Mucosa of stomach (tissue), 1 donor: Measurements from ENCODE around the gene ADGRF3.
"Not testable (repeated sequence)": the region's sequence is repeated elsewhere in the genome, so short reads cannot be mapped to it uniquely, and the experiment has no call there.

ENCODE experiments used
- H3K27me3 ChIP-seq: one replicate; pipeline ENCODE4 v1.7.0; 2013; ENCODE audit warnings: mild to moderate bottlenecking, low read length; ENCODE audit not compliant: control insufficient read depth, insufficient read depth
- H3K36me3 ChIP-seq: one replicate; pipeline ENCODE4 v1.7.0; 2013; ENCODE audit warnings: low read length; ENCODE audit not compliant: control insufficient read depth, insufficient read depth
- H3K4me1 ChIP-seq: one replicate; pipeline ENCODE4 v1.7.0; 2013; ENCODE audit warnings: mild to moderate bottlenecking, low read length; ENCODE audit not compliant: control insufficient read depth, insufficient read depth
- H3K4me3 ChIP-seq: one replicate; pipeline ENCODE4 v1.7.0; 2013; ENCODE audit warnings: low read length
- H3K9ac ChIP-seq: one replicate; pipeline ENCODE4 v1.7.0; 2013; ENCODE audit warnings: mild to moderate bottlenecking, low read length, moderate library complexity
- H3K9me3 ChIP-seq: one replicate; pipeline ENCODE4 v1.7.0; 2013; ENCODE audit warnings: mild to moderate bottlenecking, low read length, moderate library complexity; ENCODE audit not compliant: control insufficient read depth
- donor health status: Pancreatic carcinoma.

ADGRF3 gene

DNA sequence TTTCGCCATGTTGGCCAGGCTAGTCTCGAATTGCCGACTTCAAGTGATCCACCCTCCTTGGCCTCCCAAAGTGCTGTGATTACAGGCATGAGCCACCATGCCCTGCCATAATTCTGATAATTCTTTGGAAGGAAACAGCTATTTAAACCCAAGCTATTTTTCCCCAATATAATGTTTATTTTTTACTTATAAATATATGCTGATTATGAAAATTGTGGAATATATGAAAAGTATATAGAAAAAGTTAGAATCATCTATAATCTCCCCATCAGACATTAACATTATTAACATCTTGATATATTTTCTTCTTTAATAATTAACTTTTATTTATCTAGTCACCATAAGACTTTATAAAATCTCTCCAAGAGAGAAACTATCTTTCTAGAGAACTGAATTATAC lies 60.7 kb downstream of the ADGRF3 start:
- Histone ChIP-seq H3K36me3 (no peaks in the 10 kb centered on the region), H3K9ac (no peak overlapping the region), H3K4me3 (no peak overlapping the region), H3K4me1 (peaks cover 5% of the 10 kb centered on the region), H3K9me3 (no peaks in the 10 kb centered on the region), H3K27me3 (no peaks in the 10 kb centered on the region)

DNA sequence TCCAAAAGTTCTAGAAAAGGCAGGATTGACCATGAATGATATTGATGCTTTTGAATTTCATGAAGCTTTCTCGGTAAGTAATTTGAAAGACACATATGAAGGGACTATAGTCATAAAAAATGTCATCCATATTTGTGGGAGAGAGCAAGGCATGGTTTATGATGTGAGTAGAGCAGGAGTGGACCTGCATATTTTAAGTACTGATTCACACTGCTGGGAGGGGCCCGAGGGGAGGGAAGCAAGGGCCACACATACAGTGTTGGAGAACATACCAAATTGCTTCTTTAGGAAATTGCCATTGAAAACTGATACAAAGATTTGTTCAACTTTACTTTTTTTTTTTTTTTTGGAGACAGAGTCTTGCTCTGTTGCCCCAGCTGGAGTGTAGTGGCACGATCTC lies 62.5 kb downstream of the ADGRF3 start:
- Histone ChIP-seq H3K9me3 (no peaks in the 10 kb centered on the region), H3K4me1 (peaks cover 6% of the 10 kb centered on the region), H3K36me3 (no peaks in the 10 kb centered on the region)

DNA sequence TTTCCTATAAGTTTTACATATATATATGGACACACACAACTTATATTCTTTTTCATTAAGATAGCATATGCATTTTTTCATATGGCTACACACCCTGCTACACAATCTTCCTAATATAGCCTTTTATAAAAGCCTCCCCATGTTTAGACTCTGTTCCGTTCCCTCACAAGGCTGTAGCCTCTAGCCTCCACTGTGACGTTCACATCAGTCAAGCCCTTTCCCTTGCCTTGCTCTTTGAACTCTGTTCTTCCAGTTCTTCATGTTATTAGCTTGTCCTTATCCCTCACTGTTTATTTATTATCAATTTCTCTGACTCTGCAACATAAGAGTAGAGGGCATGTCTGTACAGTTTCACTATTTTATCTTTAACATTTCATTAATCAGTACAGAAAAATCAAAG lies 63.0 kb downstream of the ADGRF3 start:
- Histone ChIP-seq H3K27me3 (no peaks in the 10 kb centered on the region), H3K36me3 (peaks cover 4% of the 10 kb centered on the region), H3K4me3 (no peak overlapping the region), H3K4me1 (peaks cover 6% of the 10 kb centered on the region), H3K9ac (no peak overlapping the region), H3K9me3 (no peaks in the 10 kb centered on the region)

More for the DNA sequence above, 62.5 kb downstream of the ADGRF3 start:
- H3K9ac ChIP-seq = no peak overlapping the region
- H3K4me3 ChIP-seq = no peak overlapping the region
- H3K27me3 ChIP-seq = no peaks in the 10 kb centered on the region

DNA sequence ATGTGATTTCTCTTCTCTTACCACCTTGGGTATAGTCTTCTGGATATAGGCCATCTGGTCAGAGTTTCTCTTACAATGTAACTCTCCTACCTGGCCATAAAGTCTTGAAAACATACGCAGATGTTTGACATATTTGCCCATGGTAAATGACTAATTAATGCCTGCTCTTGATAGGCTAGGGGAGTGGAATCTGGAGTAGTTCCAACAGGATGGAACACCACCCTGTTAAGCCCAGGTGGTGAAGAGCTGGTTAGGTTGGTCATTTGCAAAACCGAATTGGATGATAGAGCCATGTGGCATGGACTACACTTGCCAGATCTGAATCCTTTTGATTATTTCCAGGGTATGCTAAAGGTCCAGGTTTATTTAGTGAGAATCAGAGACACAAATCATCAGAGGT lies 65.4 kb downstream of the ADGRF3 start:
- H3K9ac ChIP-seq = no peak overlapping the region
- peaks cover 6% of the 10 kb centered on the region for H3K4me1 ChIP-seq
- H3K27me3 ChIP-seq = no peaks in the 10 kb centered on the region
- H3K9me3 ChIP-seq = no peaks in the 10 kb centered on the region
- no peak overlapping the region for H3K4me3 ChIP-seq
- H3K36me3 ChIP-seq = peaks cover 7% of the 10 kb centered on the region

DNA sequence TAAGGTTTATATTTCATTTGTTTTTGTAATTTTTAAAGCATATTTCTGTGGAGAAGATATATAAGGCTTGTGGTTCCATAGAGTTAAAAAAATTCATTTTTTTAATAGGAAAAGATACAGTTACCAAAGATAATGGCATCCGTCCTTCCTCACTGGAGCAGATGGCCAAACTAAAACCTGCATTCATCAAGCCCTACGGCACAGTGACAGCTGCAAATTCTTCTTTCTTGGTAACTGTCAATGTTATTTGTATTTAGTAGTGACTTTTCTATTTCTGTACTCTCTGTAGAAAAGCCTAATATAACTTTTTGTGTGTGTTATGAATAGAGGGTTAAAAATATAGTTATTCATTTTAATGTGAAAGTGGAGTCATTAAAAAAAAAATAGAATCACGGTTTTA lies 66.7 kb downstream of the ADGRF3 start:
- H3K4me3 ChIP-seq = no peak overlapping the region

DNA sequence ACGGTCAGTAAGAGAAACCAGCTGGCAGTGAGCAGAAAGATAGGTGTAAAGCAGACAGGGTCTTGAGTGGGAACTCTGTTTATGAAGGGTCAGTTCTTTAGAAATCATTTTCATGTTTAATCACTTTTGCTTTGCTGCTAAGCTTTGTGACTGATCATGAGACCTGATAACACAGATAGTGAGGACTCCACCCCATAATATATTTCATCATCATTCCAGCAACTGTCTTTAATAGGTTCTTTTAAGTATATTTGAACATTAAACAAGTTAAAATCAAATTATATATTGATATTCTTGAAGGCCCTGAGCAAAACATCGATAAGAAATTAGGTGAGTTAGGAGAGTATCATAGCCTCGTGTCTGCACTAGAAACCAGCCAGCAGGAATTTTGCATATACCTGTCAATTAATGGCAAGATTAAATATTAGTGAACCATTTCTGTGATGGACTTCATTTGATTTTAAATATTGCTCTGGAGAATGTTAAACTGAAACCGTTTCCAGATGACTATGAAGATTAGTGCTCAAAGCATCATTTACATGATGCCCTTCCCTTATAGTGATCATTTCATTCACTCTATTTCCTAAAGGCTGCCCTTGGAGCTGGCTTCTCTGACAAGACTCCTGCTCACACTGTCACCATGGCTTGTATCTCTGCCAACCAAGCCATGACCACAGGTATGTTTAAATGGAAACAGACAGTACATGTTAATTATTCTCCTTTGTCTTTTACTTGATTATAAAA lies 69.9 kb downstream of the ADGRF3 start:
- H3K36me3 ChIP-seq = peaks cover 7% of the 10 kb centered on the region
- H3K4me3 ChIP-seq = no peak overlapping the region
- no peak overlapping the region for H3K9ac ChIP-seq
- peaks cover 18% of the 10 kb centered on the region for H3K4me1 ChIP-seq
- no peaks in the 10 kb centered on the region for H3K9me3 ChIP-seq
- H3K27me3 ChIP-seq = no peaks in the 10 kb centered on the region

More for the DNA sequence above, 66.7 kb downstream of the ADGRF3 start:
- Histone ChIP-seq H3K4me1 (peaks cover 6% of the 10 kb centered on the region), H3K27me3 (no peaks in the 10 kb centered on the region), H3K36me3 (peaks cover 7% of the 10 kb centered on the region), H3K9me3 (no peaks in the 10 kb centered on the region), H3K9ac (no peak overlapping the region)

DNA sequence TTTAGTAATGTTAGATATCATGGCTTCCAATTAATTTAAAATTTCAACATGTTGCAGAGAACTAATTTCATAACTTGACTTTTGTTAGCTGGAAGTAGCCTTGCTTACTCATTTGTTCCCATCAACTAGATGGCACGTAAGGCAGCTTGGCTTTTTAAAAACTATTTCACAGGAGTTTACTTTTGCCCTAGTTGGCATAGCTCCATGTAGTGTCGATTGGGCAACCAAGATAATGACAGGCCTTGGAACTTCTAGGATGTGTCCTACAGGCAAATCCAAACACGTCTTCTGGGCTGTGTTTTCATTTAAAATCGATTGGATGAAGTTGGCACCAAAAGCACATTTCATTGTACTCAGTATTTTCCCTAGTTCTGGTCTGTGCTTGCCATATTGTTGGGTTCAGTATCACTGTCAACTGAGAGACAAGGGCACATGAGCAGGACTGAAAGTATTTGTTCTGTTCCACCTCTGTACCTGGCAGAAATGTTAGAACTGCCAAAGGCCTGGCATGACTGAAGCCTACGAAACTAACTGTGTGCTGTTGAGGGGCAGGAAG lies 72.5 kb downstream of the ADGRF3 start:
- no peak overlapping the region for H3K9ac ChIP-seq
- peaks cover 13% of the 10 kb centered on the region for H3K4me1 ChIP-seq

DNA sequence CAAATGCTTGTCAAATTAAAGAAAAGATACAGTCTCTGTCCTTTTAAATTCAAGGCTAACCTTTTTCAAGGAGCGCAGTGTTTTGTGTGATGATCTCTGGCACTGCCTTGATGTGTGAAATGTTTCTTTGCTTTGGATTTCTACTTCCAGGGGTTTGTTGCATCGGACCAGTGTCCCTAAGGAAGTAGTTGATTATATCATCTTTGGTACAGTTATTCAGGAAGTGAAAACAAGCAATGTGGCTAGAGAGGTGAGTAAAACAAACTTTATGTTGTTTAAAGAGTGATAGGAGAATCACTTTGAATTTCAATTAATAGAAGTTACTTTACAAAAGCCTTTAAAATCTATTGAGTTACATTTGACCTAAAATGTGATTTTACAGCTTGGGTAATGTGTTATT lies 73.1 kb downstream of the ADGRF3 start:
- Histone ChIP-seq H3K36me3 (peaks cover 2% of the 10 kb centered on the region), H3K4me1 (peaks cover 13% of the 10 kb centered on the region), H3K9me3 (no peaks in the 10 kb centered on the region), H3K27me3 (no peaks in the 10 kb centered on the region), H3K9ac (no peak overlapping the region), H3K4me3 (no peak overlapping the region)

More for the DNA sequence above, 72.5 kb downstream of the ADGRF3 start:
- H3K36me3 ChIP-seq = peaks cover 7% of the 10 kb centered on the region
- H3K27me3 ChIP-seq = no peaks in the 10 kb centered on the region
- H3K9me3 ChIP-seq = no peaks in the 10 kb centered on the region
- H3K4me3 ChIP-seq = no peak overlapping the region

DNA sequence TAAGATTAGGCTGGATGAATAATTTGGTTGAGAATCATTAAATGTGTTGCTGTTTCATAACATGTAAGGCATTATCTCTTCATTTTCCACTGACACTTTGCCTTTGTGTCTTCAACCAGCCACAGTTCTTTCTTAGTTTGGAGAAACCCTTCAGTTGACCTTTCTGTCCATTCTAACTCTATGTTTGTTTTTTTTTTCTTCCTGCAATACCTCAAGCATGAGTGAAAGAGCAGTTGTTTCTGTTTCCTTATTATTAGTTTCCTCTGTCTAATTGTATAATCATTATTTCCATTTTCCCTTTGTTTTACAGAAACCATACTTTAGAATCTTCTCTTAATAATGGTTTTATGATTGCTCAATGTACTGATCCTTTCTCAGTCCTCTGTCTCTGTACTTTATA lies 76.2 kb downstream of the ADGRF3 start:
- H3K9ac ChIP-seq = no peak overlapping the region
- H3K4me1 ChIP-seq = peaks cover 13% of the 10 kb centered on the region
- no peaks in the 10 kb centered on the region for H3K9me3 ChIP-seq
- no peaks in the 10 kb centered on the region for H3K36me3 ChIP-seq
- no peaks in the 10 kb centered on the region for H3K27me3 ChIP-seq
- H3K4me3 ChIP-seq = no peak overlapping the region

DNA sequence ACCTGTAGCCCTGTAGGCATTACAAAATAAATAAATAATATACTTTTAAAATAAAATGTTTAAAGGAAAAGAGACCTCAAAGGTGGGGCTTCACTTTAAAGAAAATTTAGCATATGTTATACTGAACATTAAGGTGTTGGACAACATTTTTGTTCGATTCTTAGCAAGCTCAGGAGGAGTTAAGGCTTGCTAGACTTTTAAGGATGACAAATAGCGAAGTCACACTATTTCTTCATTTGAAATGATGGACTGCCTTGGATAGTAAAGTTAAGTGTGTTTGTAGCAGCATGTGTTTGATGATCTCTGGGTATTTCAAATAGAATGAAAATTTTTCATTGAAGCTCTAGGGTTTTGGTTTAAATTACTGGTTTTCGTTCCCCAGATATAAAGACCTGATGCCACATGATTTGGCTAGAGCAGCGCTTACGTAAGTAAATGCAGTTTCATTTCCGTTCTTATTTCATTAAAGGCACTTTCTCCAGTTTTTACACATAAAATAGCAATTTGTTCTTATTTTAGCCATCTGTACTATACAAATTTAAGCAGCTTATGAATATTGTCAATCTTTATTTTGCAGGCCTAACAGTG lies 76.9 kb downstream of the ADGRF3 start:
- Histone ChIP-seq H3K4me1 (peaks cover 13% of the 10 kb centered on the region), H3K27me3 (no peaks in the 10 kb centered on the region), H3K36me3 (no peaks in the 10 kb centered on the region), H3K9ac (no peak overlapping the region), H3K4me3 (no peak overlapping the region), H3K9me3 (no peaks in the 10 kb centered on the region)

DNA sequence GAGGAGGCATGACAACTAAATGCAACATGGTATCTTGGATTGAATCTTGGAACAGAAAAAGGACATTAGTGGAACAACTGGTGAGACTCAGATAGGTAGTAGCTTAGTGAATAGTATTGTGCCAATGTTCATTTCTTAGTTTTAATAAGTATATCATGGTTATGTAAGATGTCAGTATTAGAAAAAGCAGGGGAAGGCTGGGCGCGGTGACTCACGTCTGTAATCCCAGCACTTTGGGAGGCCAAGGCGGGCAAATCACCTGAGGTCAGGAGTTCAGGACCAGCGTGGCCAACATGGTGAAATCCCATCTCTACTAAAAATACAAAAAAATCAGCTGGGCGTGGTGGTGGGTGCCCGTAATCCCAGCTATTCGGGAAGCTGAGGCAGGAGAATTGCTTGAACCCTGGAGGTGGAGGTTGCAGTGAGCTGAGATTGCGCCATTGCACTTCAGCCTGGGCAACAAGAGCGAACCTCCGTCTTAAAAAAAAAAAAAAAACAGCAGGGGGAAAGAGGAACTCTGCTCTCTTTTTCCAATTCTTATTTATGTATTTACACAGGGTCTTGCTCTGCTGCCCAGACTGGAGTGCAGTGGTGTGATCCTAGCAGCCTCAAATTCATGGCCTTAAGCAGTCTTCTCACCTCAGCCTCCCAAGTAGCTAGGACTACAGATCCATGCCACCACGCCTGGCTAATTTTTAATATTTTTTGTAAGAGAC lies 77.8 kb downstream of the ADGRF3 start:
- H3K4me3 ChIP-seq, H3K36me3 ChIP-seq, H3K4me1 ChIP-seq, H3K9ac ChIP-seq, H3K9me3 ChIP-seq, H3K27me3 ChIP-seq: not testable (repeated sequence)

DNA sequence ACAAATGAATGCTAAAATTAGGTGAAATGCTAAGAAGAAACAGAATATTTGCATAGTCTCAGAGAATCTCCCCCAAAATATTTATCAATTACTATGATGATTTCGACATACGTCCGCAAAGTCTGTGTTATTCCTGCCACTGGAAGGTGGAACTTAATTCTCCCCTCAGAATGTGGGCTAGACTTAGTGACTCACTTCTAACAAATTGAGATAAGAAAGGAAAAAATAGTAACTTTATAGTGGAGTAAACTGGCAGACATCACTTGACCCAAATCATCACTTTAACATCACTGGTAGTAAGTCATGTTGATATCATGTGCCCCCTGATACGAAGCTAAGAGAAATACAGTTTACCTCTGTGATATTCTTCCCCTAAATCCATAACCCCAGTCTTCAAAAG lies 78.4 kb downstream of the ADGRF3 start:
- Histone ChIP-seq H3K4me1 (no peaks in the 10 kb centered on the region), H3K27me3 (no peaks in the 10 kb centered on the region), H3K4me3 (no peak overlapping the region), H3K9ac (no peak overlapping the region), H3K9me3 (no peaks in the 10 kb centered on the region), H3K36me3 (no peaks in the 10 kb centered on the region)
